Renal cortex interstitium (tissue), 11 donors: Measurements from ENCODE around the gene DSG1. TPM values are rescaled to one million over a fixed set of nuclear protein-coding genes. Genes with fewer than 3 reads are reported as not detected.
"Not testable (repeated sequence)": the region's sequence is repeated elsewhere in the genome, so short reads cannot be mapped to it uniquely, and the experiment has no call there.

Experiments used
- DNase-seq, 11 donors: peaks; one replicate each; pipeline ENCODE4 v3.0.0-alpha.2; 2013; ENCODE audit warnings: low read depth in 9 of 11, low spot score in 4 of 11; ENCODE audit errors: extremely low read depth in 1 of 11
- polyA plus RNA-seq, 3 donors: library from polyadenylated mRNA; unstranded; fragments of 120-200 nt; gene quantifications; one replicate each; pipeline ENCODE4 v1.2.1, GENCODE V29; 2013; ENCODE audit not compliant: insufficient read length in 3 of 3

Gene DSG1
- polyA plus RNA-seq, 3 donors, result 0.03 TPM; not detected in 1

DNA sequence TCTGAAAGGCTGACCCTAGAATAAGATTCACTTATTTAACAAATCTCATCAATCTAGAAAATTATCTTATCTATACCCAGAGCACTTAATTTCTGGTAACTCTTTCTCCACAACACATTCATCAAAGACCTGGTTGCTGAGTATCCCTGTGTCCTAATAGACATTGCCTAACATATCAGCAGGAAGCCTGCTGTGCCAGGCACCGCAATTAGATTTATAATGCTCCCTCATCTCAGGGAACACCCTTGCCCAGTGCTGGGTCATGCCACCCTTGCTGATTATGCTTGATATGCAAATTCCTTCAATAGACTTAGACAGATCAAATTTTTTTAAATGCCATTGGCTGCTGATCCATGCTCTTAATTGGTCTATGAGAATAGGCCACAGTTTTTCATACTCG is 3.8 kb downstream of the DSG1 start:
- no peak for DNase-seq

- DNase-seq, result peak in 4 of 11 donors; percentile 2 to 14 (median 6)
These were observed 7.1 kb downstream of the DSG1 start for GRCh38 chr18:31325051-31325450.

DNA sequence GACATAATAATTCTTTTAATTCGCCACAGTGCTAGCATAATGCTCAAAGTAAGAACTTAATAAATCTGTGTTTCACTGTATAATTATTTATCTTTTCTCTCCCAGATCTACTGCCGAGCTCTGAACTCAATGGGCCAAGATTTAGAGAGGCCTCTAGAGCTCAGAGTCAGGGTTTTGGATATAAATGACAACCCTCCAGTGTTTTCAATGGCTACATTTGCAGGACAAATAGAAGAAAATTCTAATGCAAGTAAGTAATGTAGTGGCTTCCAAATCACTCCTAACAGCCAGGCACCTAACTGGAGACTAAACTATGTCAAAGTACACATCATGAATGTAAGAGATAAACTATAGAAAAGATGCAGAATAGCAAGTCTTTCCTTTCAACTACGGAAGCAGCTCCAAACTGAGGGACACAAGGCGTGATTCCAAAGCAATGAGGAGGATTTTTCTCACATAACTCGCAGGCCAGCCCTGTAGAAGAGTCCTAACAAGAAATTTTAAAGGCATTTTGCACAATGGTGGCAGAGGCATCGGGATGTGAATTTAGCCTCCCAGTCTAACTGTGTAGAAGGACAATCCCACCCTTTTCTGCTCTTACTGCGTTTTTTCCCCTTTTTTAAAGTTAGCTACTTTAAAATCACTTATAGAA is 12.0 kb downstream of the DSG1 start:
- no peak for DNase-seq

GRCh38 chr18:31343454-31343853 is 25.5 kb downstream of the DSG1 start:
- no peak for DNase-seq

DNA sequence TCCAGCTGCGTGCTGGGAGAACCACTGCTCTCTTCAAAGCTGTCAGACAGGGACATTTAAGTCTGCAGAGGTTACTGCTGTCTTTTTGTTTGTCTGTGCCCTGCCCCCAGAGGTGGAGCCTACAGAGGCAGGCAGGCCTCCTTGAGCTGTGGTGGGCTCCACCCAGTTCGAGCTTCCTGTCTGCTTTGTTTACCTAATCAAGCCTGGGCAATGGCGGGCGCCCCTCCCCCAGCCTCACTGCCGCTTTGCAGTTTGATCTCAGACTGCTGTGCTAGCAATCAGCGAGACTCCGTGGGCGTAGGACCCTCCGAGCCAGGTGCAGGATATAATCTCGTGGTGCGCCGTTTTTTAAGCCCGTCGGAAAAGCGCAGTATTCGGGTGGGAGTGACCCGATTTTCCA is 35.4 kb downstream of the DSG1 start:
- not testable (repeated sequence) for DNase-seq

GRCh38 chr18:31354990-31355389 is 37.0 kb downstream of the DSG1 start:
- no peak for DNase-seq

GRCh38 chr18:31356025-31356424 is 38.1 kb downstream of the DSG1 start:
- DNase-seq, result no peak

- DNase-seq, result no peak
These were observed 46.2 kb downstream of the DSG1 start for GRCh38 chr18:31364190-31364589.

DNA sequence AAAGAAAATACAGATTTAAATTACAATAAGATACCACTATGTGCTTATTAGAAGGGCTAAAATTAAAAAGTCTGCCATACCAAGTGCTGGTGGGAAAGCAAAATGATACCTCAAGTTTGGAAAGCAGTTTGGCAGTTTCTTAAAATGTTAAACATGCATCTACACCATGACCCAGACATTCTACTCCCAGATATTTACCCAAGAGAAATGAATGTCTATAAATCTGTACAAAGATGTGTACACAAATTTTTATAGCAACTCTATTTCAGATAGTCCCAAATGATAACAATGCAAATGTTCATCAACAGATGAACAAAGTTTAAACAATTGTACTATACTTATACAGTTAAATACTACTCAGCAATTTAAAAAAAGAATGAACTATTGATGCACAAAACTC is 51.5 kb downstream of the DSG1 start:
- DNase-seq, result no peak

DNA sequence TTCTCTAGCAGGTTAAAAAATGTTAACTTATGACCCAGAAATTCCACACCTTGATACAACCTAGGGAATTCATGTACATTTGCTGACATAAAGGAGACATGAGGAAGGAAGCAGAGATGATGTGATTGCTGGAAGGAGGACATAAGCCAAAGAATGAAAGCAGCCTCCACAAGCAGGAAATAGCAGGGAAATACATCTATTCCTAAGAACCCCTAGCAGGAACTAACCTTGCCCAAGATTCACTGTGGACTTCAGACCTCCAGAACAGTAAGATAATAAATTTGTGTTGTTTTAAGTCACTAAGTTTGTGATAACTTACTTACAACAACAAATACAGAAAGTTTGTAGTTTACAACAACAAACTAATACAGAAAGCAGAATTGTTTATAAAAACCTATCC is 54.0 kb downstream of the DSG1 start:
- no peak for DNase-seq

DNA sequence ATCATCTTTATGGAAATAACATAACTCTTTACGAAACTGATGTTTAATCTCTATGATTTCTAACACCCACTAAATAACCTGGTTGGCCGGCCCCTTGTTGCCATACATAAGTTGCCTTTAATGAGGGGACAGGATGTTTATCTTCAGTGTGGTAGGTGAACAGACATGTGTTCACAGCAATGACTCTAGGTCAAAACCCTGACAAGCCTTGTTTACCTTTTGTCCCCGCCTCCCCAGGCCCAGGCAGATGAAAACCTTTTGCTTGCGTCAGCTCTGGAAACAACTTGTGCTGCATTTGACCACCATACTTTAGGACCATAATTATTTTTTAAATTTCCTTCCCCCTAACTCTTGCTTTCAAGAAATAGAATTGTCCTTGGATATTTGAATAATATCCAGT is 55.7 kb downstream of the DSG1 start:
- no peak for DNase-seq

DNA sequence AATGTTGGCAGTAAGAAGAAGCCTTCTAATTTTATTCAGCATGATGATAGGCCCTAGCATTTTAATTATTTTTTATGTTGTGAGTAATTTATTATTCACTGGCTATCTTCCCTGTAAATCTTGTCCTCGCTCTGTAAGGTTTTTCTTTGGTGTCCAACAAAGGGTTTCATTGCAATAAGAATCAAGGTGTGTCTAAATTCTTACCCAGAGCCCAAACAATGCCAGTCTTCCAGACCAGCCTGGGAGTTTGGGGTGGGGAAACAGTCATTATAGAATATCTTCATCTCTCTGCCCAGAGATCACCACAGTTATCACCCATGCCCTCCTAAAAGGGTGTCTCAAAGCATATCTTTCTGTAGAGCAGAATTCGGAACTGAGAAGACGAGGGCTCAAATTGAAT is 58.5 kb downstream of the DSG1 start, which contains the start of gene DSG4:
TSS of gene DSG4 (plus strand) at position 301 of the 400 bp plus-strand sequence. CDS start 135 bp downstream, outside the sequence.
- DNase-seq, result no peak

DNA sequence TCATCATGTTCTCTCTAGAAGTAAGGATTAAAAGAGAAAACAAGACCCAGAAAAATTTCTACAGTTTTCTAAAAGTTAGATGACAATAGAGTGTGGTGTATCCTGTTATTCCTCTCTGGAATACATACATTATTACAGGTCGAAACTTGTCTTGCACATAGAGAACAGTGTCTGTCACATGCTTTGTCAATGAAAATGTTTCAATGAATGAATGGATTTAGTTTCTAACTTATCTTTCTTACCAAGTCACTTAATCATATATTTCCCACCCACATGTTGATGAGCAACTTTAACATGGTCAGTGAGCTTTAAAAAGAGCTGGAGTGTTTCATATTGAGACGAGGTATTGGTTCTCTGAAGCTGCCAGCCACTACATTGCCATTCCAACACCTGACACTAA is 63.0 kb downstream of the DSG1 start:
- no peak for DNase-seq

- no peak for DNase-seq
These were observed 64.1 kb downstream of the DSG1 start for GRCh38 chr18:31382107-31382506.

DNA sequence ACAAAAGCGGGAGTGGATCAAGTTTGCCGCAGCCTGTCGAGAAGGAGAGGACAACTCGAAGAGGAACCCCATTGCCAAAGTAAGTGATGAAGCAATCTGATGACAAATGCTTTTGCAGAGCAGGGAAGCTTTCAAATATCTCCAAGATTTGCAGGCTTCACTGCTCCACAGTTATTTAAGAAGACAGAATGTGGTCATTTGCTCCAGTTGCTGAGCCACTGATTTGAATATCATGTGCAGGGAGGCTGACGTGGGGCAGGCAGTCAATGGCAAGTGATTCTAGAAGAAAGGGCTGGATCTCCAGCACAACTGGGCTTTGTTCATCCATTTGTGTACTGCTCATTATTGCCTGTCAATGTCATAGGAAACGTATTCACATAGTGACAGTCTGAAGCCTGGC is 68.8 kb downstream of the DSG1 start:
- DNase-seq, result peak in 1 of 11 donors; percentile 27

- DNase-seq, result no peak
These were observed 75.3 kb downstream of the DSG1 start for GRCh38 chr18:31393286-31393685.

DNA sequence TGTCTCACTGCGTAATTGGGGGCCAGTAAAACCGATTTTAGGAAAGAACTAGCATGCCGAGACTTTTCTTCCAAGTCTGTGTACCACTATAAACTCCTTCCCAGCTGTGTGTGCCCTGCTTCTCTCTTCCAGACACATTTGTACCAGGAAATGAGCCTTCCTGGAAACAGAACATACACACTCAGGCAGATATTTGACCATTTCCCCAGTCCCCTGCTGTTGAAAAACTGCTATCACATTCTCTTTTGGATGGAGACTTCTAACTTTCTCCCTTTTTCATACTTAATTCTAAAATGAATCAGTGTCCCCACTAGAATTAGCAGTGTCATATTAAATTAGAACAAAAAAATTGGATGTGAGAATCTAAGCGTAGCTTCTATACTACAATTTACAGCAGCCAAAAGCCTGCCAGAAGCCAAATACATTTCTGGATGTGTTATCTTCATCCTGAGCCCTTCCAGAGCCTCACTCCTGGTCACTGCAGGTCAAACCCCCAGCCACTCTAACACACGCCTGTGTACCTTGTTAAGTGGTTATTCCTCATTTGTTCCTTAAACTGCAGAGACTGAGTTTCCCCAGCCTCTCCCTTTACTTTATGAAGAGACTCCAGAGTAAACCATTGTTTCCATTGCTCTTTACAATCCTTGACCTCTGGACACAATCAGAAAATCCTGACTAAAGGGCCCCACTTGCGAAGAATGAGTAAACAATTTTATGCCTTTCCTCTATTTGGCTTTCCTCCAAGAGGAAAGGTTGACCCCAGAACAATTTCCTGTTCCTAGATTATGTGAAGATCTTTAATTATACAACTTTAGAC is 79.0 kb downstream of the DSG1 start:
- peak in 1 of 11 donors; percentile 8 for DNase-seq

- no peak for DNase-seq
These were observed 80.2 kb downstream of the DSG1 start for GRCh38 chr18:31398191-31398590.

DNA sequence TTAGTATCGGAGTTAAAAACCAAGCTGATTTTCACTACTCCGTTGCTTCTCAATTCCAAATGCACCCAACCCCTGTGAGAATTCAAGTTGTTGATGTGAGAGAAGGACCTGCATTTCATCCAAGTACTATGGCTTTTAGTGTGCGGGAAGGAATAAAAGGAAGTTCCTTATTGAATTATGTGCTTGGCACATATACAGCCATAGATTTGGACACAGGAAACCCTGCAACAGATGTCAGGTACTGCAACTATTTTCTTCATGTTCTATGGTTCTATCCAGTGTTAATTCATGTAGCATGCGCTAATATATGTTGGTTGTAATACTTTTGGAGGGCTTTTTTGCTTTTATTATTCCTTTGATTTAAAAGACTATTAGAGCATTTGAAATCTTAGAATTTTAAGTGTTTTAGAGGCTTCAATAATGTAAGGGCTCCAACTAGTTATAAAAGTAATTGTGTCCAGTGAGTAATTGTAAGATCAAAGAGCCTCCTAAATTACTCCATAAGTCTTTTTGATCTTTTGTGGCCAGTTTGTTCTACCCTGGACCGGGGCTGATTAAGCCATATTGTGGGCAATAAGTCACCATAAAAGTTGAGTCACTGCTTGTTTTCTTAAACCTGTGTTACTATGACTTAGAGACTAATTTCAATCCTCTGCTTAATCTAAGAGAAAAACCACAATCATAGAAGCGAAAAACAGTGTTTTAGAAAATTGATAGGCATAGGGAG is 81.5 kb downstream of the DSG1 start:
- no peak for DNase-seq
